IPS-15b (cell line): ENCODE measurements around the gene MMP24OS.

ENCODE experiments used
- H3K27me3 ChIP-seq: one replicate; pipeline ENCODE4 v1.6.1; 2013; ENCODE audit warnings: low read length; ENCODE audit not compliant: control insufficient read depth, insufficient read depth
- H3K36me3 ChIP-seq: one replicate; pipeline ENCODE4 v1.6.1; 2013; ENCODE audit warnings: low read length; ENCODE audit not compliant: control insufficient read depth, insufficient read depth
- H3K4me1 ChIP-seq: one replicate; pipeline ENCODE4 v1.6.1; 2013; ENCODE audit warnings: mild to moderate bottlenecking, low read length; ENCODE audit not compliant: control insufficient read depth, insufficient read depth
- H3K4me3 ChIP-seq: one replicate; pipeline ENCODE4 v1.5.1; 2013; ENCODE audit warnings: low read depth, low read length
- H3K9ac ChIP-seq: one replicate; pipeline ENCODE4 v1.6.1; 2013; ENCODE audit warnings: low read depth, mild to moderate bottlenecking, low read length
- H3K9me3 ChIP-seq: one replicate; pipeline ENCODE4 v1.6.1; 2013; ENCODE audit warnings: mild to moderate bottlenecking, low read length; ENCODE audit not compliant: control insufficient read depth, insufficient read depth

The MMP24OS gene

DNA sequence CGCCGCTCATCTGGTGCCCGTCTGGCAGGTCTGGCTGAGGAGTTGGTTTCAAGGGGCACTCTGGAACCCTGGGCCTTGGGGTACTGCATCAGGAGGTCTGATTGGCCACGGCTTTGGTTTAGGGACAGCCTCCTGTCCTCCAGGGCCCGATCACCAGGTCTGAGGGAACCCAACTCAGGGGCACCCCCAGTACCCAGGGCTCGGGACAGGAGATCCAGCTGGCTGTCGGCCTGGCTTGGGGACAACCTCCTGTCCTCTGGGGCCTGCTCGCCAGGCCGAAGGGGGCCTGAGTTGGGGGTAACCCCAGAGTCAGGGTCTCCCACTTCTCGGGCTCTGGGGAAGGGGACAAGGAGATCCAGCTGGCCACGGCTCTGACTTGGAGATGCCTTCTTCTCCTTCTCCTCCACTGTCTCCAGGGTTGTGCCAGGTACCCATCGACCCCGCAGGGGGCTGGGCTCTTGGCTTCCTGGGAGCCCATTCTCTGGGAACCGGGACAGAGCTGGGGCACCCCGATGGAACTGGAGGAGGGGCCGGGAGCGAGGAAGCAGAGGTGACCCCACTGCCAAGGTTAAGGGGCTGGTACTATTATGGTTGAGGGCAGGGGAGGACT lies 9.1 kb upstream of the MMP24OS start:
- peaks cover 2% of the 10 kb centered on the region for H3K4me1 ChIP-seq
- no peak overlapping the region for H3K9ac ChIP-seq
- no peak overlapping the region for H3K4me3 ChIP-seq
- H3K27me3 ChIP-seq: no peaks in the 10 kb centered on the region
- no peaks in the 10 kb centered on the region for H3K9me3 ChIP-seq
- peaks cover 4% of the 10 kb centered on the region for H3K36me3 ChIP-seq

DNA sequence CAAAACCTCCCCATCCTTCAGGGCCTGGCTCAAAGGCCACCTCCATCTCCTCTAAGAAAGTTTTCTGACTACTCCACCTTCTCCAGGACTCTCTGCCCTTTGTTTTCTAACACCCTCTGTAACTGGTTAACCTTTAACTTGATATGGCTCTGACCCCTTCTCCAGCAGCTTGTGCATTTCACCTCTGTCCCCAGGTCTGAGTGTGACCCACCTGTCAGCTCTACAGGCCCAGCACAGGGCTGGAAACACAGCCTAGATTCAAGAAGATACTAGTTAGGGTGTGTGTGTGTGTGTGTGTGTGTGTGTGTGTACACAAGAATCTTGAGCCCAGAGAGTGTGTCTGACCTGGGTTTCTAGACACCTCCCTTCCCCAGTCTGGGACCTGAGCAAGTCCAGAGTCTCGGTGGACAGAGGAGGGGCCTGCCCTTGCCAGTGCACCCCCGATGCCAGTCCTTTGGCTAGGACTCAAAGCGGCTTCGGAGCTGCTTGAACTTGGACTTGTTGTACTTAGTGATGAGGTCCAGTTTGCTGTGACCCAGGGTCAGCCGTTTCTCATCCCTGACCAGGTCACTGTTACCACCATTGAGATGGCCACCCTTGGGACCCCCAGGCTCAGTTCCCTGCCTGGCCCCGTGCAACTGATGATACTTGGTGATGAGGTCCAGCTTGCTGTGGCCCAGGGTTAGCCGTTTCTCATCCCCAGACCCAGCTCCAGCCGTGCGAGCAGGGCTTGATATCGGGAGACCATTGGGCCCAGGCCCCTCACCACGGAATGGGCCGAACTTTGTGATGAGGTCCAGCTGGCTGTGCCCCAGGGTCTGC lies 8.4 kb upstream of the MMP24OS start:
- H3K27me3 ChIP-seq: no peaks in the 10 kb centered on the region
- H3K9me3 ChIP-seq: no peaks in the 10 kb centered on the region
- peaks cover 7% of the 10 kb centered on the region for H3K36me3 ChIP-seq
- H3K4me3 ChIP-seq: no peak overlapping the region
- H3K9ac ChIP-seq: no peak overlapping the region
- H3K4me1 ChIP-seq: peaks cover 2% of the 10 kb centered on the region

DNA sequence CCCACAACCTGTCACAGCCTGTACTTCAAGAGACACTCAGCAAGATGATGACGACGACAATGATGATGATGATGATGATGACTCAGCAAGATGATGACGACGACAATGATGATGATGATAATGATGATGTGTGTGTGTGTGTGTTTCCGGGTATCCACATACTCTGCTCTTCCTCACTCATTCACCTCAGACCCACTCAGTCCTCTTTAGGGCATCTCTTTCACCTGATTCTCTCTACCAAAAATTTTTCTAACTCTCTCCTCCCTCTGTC lies 7.8 kb upstream of the MMP24OS start:
- Histone ChIP-seq H3K4me3 (peak overlapping the region; percentile 98), H3K9ac (no peak overlapping the region), H3K4me1 (peaks cover 2% of the 10 kb centered on the region), H3K27me3 (no peaks in the 10 kb centered on the region), H3K36me3 (peaks cover 10% of the 10 kb centered on the region), H3K9me3 (no peaks in the 10 kb centered on the region)

DNA sequence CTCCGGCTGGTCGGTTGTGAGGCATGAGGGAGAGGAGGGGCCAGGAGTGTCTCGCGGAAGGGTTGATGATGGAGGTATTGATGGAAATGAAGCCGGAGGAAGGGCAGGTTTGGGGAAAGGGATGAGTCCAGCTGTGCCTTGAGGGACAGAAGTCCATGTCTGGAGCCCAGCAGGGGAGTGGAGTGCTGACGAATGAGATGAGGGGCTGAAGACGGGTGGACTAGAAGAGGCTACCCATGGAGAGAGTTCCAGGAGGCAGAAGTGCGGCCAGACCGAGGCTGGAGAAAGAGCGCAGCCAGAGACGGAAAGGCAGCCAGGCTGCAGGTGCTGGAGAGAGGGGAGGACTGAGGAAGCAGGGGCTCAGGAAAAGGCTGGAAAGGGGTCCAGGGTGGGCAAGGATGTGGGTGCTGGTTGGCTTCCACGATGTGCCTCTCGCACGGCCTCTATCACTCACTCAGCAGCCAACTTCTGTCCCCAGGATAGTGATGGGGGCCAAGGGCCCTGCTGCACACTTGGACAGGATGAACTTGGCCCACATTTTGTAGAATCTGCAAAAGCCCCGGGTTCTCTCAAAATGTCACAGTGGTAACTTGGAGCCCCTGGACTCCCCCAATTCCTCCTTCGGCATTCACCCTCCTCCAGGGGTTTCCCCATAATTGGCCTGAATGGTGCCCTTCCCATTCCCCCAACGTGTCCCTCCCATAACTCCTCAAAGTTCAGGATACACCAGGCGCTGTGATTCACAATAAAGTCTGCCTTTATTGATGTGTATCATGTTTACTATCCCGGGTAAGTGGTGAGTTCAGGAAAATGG lies 7.3 kb upstream of the MMP24OS start:
- Histone ChIP-seq H3K4me3 (peak overlapping the region; percentile 98), H3K27me3 (no peaks in the 10 kb centered on the region), H3K9me3 (no peaks in the 10 kb centered on the region), H3K36me3 (peaks cover 15% of the 10 kb centered on the region), H3K9ac (peak overlapping the region; percentile 83), H3K4me1 (peaks cover 2% of the 10 kb centered on the region)

DNA sequence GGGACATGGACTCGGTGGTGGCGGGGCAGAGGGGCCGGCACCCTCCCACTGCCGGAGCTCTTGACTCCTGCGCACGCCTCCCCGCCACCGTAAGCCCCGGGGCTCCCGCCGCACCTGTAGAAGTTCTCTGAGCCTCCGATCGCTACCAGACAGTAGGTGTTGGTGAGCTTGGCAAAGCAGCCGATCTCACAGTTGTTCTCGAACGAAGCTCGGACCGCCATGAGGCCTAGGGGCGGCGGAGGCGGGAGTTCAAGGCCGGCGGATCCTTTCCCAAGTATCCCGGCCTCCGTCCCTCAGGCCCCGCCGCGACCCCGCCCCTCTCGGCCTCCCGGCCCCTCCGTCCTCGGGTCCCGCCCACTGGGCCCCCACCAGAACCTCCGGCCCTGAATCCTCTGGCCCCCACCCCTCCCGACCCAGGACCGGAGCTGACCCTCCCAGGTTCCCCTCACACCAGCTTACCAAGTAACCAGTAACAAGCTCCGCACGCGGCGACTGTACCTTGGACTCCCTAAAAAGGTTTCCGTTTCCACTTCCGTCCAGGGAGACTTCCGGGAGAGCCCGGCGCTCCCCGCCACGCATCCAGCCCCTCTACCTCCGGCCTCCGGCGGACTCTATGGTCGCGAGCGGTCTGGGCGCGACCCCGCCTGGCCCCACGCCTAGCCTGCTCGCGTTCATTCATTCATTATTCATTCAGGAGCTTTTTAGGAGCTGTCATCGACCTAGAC lies 6.5 kb upstream of the MMP24OS start, which contains the start of gene EIF6:
TSS of gene EIF6 (minus strand) at position 506 of the 725 bp plus-strand sequence. CDS start at position 221, 285 bp downstream.
- H3K36me3 ChIP-seq: peaks cover 23% of the 10 kb centered on the region
- no peaks in the 10 kb centered on the region for H3K27me3 ChIP-seq
- no peaks in the 10 kb centered on the region for H3K9me3 ChIP-seq
- peak within 1 kb of the TSS; percentile 98 for H3K4me3 ChIP-seq
- H3K9ac ChIP-seq: peak within 1 kb of the TSS; percentile 83
- peaks cover 2% of the 10 kb centered on the region for H3K4me1 ChIP-seq

DNA sequence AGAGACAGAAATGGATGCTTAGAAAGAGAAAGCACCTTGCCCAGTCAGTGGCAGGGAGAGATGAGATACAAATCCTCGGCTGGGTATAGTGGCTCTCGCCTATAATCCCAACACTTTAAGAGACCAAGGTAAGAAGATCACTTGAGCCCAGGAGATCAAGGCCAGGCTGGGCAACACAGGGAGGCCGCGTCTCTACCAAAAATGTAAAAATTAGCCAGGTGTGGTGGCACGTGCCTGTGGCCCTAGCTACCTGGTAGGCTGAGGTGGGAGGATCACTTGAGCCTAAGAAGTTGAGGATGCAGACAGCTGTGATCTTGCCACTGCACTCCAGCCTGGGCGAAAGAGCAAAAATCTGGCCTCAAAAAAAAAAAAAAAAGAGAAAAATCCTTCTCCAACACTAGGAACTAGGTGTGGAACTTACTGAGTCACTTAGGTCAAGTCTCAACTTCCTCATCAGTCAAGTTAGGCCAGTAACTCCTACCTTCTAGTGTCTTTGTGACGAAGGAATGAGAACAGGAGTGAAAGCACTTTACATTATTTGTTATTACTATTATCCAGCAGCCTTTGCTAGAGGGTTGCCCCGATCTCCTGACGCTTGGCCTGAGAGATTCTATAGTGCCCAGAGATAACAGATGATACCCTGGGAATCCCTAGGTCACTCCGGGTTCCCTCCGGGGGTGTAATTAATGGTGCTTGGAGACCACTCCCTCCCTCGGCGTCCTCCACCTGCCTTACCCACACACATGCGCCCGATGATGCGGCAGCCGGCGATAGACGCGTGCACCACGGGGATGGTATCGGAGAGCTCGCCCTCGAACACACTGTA lies 5.7 kb upstream of the MMP24OS start:
- peaks cover 31% of the 10 kb centered on the region for H3K36me3 ChIP-seq
- H3K4me3 ChIP-seq: peak overlapping the region; percentile 98
- H3K27me3 ChIP-seq: no peaks in the 10 kb centered on the region
- H3K9me3 ChIP-seq: no peaks in the 10 kb centered on the region
- H3K4me1 ChIP-seq: peaks cover 2% of the 10 kb centered on the region
- peak overlapping the region; percentile 47 for H3K9ac ChIP-seq

DNA sequence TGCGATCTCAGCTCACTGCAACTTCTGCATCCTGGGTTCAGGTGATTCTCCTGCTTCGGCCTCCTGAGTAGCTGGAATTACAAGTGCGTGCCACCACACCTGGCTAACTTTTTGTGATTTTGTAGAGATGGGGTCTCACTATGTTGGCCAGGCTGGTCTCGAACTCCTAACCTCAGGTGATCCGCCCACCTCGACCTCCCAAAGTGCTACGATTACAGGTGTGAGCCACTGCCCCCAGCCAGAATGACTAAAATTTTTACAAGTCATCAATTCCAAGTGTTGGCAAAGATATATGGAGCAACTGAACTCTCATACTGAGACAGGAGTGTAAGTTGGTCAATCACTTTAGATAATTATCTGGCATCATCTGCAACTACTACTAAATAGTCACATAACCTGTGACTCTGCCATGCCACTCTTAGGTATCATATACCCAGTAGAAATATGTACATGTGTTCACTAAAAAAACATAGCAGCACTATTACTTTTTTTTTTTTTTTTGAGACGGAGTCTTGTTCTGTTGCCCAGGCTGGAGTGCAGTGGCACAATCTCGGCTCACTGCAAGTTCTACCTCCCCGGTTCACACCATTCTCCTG lies 3.7 kb upstream of the MMP24OS start:
- H3K27me3 ChIP-seq: no peaks in the 10 kb centered on the region
- no peak overlapping the region for H3K4me3 ChIP-seq
- H3K36me3 ChIP-seq: peaks cover 33% of the 10 kb centered on the region
- no peak overlapping the region for H3K9ac ChIP-seq
- no peaks in the 10 kb centered on the region for H3K9me3 ChIP-seq
- H3K4me1 ChIP-seq: peaks cover 5% of the 10 kb centered on the region

DNA sequence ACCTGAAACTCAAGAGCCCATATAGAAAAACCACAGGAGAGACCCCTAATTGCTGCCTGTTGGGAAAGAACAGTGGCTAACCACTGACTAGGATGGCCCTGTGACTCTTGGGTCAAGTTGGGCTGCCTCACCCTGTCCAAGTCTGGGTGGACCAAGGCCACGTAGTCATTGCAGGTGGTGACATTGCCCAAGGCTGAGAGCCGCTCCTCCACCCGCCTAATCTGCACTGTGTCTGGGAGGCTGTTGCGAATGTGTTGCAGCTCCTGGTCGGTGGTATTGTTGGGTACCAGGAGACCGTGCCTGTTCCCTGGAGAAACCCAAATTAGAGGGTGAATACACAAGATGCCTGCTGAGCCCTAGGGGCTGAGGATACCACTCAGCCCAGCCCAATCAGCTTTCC lies 2.6 kb upstream of the MMP24OS start:
- Histone ChIP-seq H3K36me3 (peaks cover 36% of the 10 kb centered on the region), H3K9ac (no peak overlapping the region), H3K4me3 (no peak overlapping the region), H3K9me3 (no peaks in the 10 kb centered on the region), H3K4me1 (peaks cover 7% of the 10 kb centered on the region), H3K27me3 (no peaks in the 10 kb centered on the region)

DNA sequence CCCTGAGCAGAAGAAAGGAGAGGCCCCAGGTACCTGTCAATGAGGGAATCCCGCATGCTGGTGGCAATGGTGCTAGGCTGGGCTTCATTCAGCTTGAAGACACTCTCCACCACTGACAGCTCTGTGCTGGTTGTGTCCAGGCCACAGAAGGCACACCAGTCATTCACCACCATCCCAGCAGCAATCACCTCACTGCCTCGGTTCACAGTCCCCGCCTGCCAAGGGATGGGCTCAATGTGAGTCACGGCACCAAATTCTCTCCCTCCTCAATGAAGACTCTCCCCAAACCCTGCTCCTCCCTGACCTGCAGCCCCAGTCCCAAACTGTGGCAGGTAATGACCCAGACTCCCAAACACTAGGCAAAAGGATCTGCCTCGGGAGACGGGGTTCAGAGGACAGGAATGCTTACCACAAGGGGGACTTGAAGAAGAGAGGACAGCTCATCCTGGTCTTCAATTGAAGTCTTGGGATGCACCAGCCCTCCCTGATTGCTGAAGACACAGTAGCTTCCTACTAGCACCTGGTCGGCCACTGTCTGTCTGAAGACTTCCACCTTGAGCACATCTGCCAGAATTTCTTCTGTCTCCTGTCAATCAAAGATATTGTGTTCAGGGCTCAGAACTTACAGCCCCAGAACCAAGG lies 1.7 kb upstream of the MMP24OS start:
- Histone ChIP-seq H3K27me3 (no peaks in the 10 kb centered on the region), H3K9ac (no peak overlapping the region), H3K9me3 (no peaks in the 10 kb centered on the region)

DNA sequence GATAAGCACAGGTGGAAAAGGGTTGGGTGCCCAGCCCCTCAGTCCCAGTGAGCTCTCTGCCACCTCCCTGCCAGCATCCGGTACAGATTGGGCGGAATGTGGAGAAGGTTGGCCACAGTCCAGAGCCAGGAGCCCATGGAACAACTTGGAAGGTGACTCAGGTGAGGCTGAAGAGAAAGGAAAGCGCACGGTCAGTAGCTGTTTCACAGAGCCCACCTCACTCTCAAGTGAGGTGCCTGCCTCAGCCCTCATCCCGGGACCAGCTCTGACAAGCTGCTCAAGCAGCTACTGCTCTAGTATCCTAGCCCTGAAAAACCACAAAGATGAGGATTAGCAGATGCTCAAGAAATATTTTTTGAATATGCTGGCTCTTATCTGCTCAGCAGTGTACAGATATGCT lies 1.1 kb upstream of the MMP24OS start:
- Histone ChIP-seq H3K27me3 (no peaks in the 10 kb centered on the region), H3K4me1 (peaks cover 7% of the 10 kb centered on the region), H3K36me3 (peaks cover 42% of the 10 kb centered on the region), H3K9me3 (no peaks in the 10 kb centered on the region), H3K9ac (no peak overlapping the region), H3K4me3 (no peak overlapping the region)

More for the DNA sequence above, 1.7 kb upstream of the MMP24OS start:
- Histone ChIP-seq H3K36me3 (peaks cover 36% of the 10 kb centered on the region), H3K4me3 (no peak overlapping the region), H3K4me1 (peaks cover 7% of the 10 kb centered on the region)
